Germinal center (tissue), 1 donor: ENCODE results near the gene IQCH.
A peak's percentile ranks its signal among the peaks of the same experiment; 100 is the strongest.
"Not testable (repeated sequence)": the region's sequence is repeated elsewhere in the genome, so short reads cannot be mapped to it uniquely, and the experiment has no call there.

Experiments
- DNase-seq: peaks from one replicate; pipeline ENCODE4 v3.0.0; 2012; ENCODE audit warnings: mixed read lengths, low spot score

Gene IQCH

DNA sequence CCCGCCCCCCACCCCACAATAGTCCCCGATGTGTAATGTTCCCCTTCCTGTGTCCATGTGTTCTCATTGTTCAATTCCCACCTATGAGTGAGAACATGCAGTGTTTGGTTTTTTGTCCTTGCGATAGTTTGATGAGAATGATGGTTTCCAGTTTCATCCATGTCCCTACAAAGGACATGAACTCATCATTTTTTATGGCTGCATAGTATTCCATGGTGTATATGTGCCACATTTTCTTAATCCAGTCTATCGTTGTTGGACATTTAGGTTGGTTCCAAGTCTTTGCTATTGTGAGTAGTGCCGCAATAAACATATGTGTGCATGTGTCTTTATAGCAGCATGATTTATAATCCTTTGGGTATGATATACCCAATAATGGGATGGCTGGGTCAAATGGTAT lies 193.8 kb downstream of the IQCH start:
- DNase-seq = not testable (repeated sequence)

DNA sequence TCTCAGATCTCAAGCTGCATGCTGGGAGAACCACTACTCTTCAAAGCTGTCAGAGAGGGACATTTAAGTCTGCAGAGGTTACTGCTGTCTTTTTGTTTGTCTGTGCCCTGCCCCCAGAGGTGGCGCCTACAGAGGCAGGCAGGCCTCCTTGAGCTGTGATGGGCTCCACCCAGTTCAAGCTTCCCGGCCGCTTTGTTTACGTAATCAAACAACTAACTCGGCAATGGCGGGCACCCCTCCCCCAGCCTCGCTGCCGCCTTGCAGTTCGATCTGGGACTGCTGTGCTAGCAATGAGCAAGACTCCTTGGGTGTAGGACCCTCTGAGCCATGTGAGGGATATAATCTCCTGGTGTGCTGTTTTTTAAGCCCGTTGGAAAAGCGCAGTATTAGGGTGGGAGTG lies 199.1 kb downstream of the IQCH start:
- DNase-seq = not testable (repeated sequence)

DNA sequence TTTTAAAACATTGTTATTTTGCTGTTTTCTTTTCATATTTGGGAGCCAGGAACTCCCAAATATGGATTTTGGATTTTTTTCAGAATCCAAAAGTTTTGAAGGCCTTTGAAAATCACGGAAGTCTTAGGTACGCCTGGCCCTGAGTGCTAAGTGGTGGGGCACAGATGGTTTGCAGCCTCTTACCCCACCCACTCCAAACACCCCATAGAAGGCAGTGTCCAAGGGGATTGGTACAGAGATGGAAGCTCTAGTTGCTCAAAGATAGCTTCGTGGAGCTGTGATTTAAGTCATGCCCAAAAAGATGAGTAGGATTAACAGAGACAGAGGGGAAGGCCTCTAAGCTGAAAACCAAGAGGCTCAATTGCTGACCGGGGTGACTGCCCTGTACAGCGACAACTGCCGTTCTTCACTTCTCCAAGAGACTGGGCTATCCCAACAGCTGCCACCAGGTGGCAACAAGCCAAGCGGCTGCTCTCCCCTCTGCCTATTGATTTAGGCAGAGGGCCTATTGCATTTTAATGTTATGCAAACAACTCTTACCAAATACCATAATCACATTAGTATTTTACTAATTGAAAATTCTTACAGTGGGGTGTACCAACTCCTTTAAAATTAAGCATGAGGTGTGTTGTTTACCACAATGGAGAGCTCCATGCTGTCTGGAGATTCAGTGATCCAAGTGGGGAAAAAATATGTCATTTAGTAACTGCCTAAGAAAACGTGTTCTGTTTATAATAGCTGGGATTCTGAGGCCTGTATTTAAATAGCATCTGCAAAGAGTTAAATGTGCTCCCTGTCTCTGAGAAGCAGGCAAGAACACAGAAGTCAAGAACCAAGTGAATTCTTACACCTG lies 202.3 kb downstream of the IQCH start:
- DNase-seq = peak; percentile 77

DNA sequence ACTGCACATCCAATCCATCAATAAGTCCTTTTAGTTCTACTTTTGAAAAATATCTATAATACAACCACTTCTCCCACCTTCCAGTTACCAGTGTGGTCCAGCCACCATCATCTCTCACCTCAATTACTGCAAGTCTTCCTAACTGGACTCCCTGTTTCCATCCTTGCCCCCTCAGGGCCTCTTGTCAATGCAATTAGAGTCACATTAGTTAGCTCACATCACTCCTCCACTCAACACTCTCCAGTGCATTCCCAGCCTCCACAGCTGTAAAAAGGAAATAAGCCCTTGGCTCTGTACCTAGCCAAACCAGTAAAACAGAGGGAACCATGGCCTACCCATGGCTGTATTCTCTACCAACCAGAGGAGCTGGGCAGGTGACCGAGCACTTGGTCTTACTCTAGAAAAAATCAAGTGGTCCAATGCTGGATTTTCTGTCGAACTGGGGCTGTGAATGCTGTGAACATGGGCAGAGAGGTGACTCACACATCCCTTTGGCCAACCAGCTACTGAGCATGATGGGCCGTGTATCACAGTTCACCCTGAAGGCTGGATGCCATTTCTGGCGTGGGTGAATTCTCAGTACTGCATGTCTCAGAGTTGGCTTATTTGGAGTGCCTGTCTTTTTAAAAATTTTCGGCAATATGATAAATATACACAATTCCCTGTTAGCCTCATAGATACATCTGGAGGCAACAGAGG lies 203.9 kb downstream of the IQCH start:
- no peak for DNase-seq

DNA sequence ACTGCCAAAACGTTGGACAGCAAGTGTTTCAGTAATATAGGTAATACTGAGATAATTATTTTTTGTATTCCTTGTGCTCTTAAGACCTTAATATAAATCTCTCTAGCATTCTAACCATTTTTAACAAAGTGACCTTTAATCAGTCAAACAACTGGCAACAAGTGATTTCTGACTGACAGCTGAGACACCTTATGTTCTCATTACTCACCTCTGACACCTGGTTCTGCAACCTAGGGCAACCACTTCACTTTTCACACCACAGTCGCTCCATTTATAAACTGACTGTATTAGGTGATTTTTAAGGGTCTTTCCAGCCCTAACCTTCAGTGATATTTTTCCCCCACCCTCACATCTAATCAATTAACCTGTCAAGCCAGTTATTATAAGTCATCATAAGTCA lies 205.9 kb downstream of the IQCH start:
- no peak for DNase-seq

DNA sequence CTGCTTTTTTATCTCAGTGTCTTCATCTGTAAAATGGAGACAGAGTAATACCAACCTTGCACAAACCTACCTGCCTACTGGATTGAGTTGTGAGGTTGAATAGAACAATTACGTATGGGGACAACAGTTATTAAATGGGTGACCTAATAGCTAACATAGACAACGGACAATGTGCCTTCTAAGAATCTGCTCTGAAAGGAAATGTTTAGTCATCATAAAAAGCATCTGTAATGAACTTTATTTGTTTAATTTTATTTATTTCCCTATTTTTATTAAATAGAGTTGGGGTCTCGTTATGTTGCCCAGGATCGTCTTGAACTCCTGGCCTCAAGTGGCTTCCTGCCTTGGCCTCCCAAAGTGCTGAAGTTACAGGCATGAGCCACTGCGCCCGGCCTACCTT lies 207.1 kb downstream of the IQCH start:
- no peak for DNase-seq

DNA sequence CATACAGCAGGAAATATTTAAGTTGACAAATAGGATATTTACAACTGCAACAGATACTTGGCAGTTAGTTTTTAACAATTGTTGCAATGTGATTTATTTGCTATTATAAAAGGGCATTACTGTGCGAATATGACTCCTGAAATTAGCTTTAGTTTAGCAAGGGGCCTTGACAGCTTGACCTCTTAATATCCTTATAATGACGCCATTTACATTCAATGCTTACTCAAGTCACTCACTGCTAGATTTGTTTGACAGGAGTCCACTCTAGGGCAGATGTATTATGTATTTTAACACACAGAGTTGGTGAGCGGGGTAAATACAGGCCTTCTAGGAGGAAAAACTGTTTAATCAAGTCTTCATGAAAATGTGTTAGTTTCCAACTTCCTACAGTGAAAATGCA lies 208.3 kb downstream of the IQCH start:
- DNase-seq = no peak

DNA sequence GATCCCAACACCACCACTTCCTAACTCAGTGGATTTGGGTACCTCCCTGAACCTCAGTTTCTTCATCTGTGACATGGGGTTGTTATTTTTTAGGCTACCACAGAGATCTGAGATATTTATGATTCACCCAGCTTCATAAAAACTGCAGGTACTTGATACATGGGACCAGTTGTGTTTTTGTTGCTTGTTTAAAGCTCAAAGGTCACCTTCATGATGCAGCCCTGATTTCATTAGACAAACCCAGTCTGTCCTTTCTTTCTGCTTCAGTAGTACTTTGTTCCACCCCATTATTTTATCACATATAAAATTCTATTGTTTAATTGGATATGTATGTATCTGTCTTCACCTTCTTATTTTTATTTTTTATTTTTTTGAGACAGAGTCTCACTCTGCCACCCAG lies 208.9 kb downstream of the IQCH start:
- no peak for DNase-seq

DNA sequence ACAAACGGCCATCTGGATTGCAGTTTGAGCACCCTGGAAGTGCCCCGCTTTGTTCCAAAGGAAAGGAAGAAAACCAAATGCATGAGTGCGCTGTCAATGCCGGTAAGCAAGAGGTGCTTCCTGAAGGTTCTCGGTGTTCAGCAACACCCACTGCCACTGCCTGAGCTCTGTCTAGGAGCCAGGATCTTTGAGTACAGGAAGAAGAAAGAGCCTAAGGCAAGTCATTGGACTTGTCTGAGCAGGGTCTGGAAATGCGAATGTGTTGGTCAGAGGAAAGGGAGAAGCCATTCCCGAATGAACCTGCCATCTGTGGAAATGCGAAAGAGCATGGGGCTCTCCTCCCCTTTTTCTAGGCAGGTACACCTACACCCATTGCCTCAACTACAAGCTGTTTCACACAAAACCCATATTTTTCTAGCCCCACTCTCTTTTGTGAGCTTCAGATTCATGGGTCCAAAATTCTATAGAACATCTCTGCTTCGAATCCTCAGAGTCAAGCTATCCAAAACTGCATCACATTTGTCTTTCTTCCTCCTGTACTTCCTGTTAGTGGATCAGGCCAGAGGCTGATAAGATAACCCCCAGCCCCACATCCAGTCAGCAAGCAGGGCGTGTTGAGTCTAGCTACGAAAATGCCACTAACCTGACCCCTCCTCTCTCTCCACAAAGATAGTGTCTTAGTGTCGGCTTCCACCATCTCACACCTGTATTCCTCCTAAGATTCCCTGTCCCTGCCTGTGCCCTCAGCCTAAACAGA lies 210.8 kb downstream of the IQCH start:
- no peak for DNase-seq

DNA sequence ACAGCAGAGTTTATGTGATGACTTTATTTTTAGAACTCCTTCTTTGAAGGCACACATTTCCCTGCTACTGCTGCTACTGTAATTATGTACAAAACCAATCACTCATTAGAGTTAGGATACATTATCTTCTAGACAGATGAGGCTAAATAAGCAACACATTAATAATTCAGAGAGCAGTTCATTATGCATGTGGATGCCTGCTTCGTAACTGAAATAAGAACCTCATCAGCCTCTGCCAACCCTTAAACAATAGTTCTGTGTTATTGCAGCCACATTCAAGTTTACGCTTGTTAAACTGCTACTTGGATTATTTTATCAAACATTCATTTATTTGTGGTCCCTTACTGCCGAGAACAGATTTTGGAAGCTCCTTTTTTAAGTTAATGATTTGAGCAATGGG lies 213.8 kb downstream of the IQCH start:
- DNase-seq = no peak

DNA sequence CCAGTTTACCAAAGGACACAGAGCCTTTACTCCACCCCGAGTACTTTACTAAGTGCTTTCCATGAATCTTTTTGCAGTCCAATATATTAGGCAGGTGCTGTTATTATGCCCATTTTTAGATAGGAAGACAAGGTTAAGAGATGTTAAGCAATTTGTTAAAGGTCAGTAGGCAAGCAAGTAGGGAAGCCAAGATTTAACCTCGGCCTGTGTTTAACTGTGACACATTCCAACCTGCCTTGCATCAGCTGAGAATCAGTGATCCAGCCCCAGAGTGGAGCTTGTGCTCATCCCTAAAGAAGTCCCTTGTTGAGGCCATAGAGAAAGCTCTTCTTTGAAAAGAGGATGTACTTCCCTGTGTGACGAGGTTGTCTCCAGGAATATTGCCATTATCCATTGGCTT lies 215.1 kb downstream of the IQCH start:
- DNase-seq = no peak

DNA sequence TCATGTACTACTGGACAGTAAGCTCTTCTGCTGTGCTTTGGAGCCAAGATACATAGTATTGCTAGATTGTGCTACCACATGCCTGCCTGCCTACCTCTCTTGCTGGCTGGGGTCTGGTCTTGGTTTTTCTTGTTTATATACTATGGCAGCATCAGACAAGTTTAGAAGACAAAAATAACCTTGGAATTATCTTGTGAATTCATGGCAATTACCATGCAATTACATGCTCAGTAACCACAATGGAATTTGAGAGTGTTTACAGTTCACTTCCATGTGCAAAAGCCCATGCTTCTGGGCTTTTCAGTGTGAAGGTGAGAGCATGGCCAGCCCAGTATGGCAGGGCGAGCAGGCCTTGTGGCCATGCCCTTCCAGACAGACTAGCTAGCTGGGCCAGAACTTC lies 218.4 kb downstream of the IQCH start:
- no peak for DNase-seq

DNA sequence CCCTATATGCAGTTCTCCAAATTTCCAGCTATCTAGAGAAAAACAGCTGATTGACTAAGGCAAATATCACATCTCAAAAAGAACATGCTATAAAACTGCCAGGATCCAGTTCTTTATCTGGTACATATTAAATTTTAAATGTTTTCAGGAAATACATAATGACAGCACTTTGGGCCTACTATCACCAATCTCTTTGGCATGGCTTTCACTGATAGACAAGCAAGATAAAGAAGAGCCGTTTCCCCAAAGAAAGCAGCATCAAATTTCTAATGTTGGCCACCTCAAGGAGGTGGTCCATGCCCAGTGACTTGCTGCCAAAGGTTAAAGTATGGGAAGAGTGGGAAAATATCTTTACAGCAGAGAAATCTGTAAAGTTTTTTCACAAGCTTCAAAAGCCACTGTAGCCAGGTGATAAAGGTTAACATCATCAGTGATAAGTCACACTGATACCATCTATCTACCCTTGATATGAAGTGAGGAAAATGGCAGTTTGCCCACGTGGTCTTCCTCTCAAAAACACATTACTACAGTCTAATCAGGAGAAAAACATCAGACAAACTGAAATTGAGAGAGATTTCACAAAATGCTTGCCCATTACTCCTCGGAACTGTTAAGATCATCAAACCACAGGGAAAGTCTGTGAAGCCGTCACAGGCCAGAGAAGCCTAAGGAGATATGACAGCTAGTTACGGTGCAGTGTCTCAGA lies 220.0 kb downstream of the IQCH start:
- no peak for DNase-seq

DNA sequence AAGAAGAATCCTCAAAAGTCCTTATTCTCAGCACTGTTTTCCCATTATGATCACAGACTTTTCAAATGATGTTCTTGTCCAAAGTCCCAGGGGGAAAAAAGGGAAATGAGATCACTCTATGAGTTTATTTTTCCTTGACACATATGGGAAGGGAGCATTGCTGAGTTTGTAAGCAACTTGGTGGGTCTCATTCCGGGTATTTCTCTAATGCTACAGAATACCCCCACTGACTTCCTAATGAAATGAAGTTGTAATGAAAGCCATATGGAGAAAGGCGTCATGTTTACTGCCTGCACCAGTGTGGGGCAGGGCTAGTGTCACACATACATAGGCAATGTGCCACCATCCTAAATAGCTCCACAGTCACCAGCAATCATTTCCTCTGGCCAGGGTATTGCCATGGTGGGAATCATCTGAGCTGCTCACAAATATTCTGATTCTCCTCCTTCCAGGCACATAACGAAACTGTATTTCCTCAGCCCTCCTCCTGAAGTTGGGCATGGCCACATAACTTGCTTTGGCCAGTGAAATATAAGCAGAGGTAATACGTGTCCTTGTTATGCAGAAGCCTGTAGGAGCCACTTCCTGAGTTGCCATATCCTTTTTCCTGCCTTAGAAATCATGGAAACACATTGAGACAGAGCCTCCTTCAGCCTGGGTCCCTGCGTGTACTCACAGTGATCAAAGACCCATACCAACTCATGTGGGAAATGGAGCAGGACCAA lies 225.4 kb downstream of the IQCH start:
- no peak for DNase-seq

DNA sequence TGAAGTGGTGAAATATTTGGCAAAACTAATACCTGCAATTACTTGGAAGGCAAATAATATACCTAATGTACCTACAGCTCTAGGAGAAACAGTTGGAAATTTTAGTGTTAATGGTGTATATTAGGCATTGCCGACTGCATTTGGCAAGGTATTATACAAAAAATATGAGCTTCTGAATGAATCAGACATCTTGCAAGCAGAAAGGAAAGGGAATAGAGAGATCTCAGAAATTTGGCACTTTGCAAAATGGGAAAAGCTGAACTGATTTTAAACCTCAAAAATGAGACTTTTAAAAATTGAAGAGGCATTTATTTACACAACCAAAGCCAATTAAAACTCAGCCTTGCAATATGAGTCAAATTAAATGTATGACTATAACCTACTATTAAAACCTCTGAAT lies 226.2 kb downstream of the IQCH start:
- DNase-seq = no peak

DNA sequence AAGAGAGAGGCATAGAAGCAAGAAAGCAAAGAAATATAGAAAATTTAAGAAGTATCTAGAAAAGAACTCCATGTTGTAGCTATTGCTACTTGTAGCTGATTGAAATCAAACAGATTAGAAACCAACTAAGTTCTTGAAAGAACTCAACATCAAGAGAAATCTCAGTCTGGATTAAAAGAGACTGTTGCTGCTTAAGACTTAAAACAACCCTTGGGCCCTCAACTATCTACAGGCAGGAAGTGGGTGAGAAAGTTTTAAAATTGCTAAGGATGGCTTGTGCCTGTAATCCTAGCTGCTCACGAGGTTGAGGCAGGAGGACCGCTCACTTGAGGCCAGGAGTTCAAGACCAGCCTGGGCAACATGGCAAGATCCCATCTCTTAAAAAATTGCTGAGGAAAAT lies 227.1 kb downstream of the IQCH start:
- DNase-seq = no peak

DNA sequence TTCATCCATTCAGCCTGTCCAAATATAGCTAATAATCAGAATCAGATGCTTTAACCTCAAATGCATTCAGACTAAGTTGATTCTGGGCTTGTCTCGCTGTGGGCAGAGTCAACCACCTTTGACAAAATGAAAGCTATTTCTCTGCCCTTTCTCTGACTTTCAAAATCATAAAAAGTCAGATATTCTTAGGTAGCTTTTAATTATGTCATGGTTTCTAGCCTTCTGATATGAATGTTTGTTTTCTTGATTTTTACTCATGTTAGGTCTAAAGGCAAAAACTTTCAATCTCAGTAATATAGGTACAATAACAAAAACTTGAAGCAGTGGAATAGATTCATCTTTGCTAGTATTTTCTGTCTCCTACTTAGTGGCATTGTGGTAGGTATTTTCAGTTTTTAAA lies 241.0 kb downstream of the IQCH start:
- DNase-seq = no peak

DNA sequence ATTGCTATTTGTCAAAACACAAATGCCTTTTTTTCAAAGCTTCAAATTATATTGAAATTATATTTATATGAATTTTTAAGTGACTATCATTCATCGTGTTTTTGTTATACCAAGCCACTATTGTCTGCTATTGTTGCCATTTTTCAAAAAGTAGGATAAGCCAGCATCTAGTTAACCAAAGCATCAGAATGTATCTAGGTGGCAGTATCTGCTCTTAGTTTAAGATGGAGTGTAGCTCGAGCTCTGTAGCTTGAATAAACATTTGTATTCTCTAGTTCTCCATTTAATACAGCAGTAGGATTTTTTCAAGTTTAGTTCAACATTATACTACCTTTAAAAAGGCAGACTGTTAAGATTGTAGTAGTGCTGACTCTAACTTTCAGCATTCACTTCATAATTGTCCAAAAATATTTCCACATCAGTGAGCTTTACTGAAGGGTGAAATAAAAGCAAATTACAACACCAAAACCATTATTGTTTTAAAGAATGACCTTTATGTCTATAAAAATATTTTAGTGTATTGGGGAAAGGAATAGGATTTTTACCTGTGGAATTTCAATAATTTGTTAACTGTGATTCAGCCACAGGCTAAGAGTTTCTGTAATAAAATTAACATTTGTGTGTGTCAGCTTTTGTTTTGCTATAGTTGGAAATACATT lies 246.7 kb downstream of the IQCH start:
- peak; percentile 6 for DNase-seq

DNA sequence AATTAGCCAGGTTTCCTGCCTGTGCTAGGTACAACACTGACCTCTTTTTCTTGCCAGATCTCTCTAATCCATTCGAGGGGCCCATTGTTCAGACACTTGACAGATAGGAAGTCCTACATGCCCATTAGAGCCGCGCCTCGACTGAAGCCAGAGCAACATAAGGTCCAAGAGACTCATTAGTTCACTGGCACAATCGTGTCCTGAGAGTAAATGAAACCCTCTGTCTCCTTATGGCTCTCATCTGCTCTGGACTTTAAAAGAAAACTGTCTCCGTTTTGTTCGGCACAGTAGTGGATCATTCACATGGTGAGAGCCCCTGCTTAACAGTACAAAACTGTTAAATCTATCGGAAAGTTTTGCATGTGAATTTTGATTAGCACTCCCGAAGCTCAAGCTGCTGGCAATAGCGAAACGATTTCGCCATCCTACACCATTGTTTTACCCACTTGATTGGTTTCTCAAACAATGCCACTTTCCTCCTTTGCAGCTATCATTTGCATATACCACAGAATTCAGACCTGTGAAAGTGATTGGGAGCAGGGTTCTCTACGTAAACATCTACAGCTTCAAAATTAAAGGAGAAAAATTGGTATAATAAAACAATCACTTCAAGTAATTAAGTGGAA lies 247.4 kb downstream of the IQCH start:
- no peak for DNase-seq

DNA sequence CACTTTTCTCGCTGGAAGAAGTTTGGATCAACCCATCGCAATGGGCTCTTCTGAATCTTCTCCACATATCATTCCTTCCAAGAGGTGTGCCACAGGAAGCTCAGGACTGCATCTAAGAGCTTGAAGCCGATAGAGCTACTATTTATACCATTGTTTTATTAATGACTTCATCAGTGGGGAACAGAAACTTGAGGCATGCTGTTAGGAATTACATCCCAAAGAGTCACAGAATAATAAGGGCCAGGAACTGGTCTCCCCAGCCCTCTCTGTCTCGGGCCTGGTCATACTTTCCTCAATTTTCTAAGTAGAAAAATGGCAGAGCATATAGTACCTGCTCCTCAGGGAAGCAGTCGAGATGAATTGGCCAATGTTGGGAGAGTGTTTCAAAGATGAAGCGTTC lies 249.5 kb downstream of the IQCH start:
- no peak for DNase-seq

DNA sequence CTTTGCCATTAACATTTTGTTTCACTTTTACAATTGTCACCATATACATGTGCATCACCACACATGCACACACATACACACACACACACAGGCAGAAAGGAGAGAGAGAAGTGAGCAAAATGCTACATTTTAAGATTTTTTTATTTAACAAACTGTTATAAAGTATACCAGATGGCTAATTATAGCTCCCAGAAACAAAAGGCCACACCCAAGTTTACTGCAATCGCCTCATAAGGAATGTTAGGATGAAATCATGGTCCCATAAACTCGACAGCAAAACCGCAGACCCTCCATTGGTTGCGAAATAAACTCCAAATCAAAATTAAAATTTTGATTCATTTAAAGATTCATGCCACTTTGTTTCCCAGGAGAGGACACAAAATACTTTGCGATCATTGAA lies 250.2 kb downstream of the IQCH start:
- no peak for DNase-seq
